GM19397 (cell line): Measurements from ENCODE around the gene HOOK2.

Experiments
- ATAC-seq: cut with Tn5 transposase; IDR thresholded peaks from one replicate; pipeline ENCODE4 v1.9.1; 2021; ENCODE audit warnings: mild to moderate bottlenecking, moderate library complexity; ENCODE audit not compliant: unreplicated experiment

The HOOK2 gene

DNA sequence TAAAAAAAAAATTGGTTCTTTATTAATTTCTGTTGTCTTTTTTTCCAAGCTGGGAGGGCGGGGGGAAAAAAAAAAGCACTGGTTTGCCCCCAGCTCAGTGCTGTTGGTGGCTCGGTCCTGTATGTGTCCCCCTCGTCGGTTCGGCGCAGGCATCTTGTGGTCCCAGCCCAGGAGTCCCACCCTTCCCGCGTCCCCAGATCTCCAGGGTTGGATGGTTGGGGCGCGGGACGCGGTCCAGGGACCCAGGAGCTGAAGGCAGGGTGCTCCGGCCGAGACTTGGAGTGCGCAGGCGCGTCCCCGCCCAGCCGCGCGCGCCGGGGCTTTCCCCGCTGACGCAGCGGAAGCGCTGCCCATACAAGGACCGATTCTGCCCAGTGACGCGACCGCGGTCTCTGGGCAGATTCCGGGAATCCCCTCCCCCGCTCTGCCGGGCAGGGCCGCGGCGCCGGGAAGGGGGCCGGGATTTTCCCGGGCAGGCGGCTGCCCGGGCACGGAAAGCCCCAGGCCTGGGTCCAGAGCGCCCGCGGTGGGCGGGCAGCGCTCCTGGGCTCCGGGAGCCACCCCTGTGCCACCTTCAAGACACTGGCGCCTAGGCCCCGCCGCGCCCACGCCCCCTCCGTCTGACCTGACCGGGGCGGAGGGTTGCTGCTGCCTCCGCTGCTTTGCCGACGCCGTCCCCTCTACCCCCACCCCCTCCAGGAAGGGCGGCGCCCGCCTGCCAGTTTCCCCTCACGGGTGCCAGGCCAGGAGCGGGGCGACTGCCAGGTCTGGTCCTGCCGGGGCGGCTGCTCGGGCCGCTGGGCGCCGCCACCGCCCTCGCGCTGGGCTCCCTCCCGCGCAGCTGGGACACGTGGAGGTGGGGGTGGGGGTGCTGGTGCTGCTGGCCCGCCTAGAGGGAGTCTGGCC is 18.2 kb upstream of the HOOK2 start:
- ATAC-seq = peak; percentile 31

- no peak for ATAC-seq
These were observed 17.5 kb upstream of the HOOK2 start for GRCh38 chr19:12792853-12793289.

GRCh38 chr19:12792051-12792852 is 16.9 kb upstream of the HOOK2 start:
- no peak for ATAC-seq

DNA sequence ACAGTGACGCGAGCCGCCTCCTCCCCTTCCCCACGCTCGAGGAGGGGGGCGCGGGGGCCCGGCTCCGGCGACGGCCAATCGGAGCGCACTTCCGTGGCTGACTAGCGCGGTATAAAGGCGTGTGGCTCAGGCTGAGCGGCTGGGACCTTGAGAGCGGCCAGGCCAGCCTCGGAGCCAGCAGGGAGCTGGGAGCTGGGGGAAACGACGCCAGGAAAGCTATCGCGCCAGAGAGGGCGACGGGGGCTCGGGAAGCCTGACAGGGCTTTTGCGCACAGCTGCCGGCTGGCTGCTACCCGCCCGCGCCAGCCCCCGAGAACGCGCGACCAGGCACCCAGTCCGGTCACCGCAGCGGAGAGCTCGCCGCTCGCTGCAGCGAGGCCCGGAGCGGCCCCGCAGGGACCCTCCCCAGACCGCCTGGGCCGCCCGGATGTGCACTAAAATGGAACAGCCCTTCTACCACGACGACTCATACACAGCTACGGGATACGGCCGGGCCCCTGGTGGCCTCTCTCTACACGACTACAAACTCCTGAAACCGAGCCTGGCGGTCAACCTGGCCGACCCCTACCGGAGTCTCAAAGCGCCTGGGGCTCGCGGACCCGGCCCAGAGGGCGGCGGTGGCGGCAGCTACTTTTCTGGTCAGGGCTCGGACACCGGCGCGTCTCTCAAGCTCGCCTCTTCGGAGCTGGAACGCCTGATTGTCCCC is 16.1 kb upstream of the HOOK2 start, which contains the start of gene JUNB:
JUNB (plus strand) TSS at position 142 of the 706 bp plus-strand sequence; CDS start at position 428, 286 bp downstream.
- peak; percentile 35 for ATAC-seq

GRCh38 chr19:12790628-12791344 is 15.4 kb upstream of the HOOK2 start:
- ATAC-seq = no peak

- ATAC-seq = peak; percentile 31
These were observed 14.7 kb upstream of the HOOK2 start for GRCh38 chr19:12789904-12790619.

GRCh38 chr19:12789098-12789903 is 13.9 kb upstream of the HOOK2 start:
- ATAC-seq = no peak

GRCh38 chr19:12788682-12789097 is 13.3 kb upstream of the HOOK2 start:
- ATAC-seq = no peak

GRCh38 chr19:12788042-12788681 is 12.8 kb upstream of the HOOK2 start:
- ATAC-seq = no peak

- no peak for ATAC-seq
These were observed 12.1 kb upstream of the HOOK2 start for GRCh38 chr19:12787458-12787857.

GRCh38 chr19:12786952-12787351 is 11.6 kb upstream of the HOOK2 start:
- ATAC-seq = no peak

DNA sequence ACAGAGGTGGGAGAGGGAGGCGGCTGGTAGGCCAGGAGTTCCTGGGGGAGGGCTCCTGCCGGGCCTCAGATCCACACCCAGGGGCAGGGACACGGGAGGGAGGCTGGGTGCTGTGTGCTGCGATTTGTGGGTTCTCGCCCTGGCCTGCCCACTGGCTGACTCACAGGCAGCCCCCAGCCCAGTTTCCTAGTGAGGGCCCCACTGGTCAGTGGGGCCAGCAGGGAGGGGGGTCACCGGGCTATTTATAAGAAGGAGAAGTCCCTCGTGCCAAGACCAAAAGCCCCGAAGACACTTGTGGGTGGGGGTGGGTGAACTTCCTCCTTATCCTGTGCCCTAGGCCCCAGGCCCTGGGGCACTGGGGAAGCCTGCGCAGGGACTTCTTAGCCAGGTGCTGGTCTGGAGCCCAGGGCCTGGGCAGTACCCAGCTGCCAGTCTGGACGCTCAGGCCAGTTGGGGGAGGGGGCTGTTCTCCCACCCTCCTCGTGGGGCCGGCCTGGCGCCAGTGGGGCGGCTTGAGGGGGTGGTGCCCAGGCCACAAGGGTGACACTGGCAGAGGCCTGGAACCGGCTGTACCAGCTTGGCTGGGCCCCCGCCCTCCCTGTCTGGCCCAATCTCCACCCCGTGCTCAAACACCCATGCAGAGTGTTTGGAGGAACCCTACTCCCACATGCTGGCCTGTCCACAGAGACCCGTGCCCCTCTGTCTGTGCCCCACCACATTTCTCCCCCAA is 11.0 kb upstream of the HOOK2 start:
- no peak for ATAC-seq

- no peak for ATAC-seq
These were observed 10.2 kb upstream of the HOOK2 start for GRCh38 chr19:12785431-12786031.

DNA sequence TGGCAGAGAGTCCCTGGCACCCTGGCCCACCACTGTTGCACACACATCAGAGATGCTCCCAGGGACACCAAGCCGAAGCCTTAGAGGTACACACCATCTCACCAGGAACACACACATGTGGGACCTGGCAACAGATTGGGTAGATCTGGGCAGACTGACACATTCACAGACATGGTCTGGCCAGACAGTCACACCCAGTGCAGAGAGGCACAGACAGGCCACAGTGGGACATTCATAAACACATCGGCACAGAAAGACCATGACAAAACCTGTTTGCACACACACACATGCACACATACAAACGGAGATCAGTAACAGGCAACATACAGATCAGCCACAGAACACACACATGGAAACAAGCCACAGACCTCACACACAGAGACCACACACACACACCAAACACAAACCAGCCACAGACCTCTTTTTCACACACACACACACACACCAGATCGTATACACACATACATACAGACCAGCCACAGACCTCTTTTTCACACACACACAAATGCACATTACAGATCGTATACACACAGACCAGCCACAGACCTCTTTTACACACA is 9.6 kb upstream of the HOOK2 start:
- no peak for ATAC-seq

DNA sequence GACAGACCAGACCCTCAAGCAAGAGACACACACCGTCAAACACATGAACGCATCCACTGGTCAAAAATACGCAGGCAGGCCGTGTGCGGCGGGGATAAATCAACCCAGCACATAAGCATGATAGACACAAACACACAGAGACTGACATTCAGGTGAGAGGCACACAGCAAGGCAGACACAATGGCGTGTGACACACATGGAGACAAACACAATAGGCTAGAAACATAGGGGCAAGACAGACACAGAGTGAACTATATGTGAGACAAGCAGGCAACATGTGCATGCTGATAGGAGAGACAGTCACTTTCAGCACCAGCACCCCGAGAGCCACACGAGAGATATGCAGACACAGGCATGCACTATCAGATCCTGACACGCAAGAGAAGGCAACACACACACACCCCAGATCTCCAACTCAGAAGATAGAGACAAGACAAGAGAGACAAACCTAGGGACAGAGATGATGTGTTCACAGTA is 9.1 kb upstream of the HOOK2 start:
- ATAC-seq = no peak

GRCh38 chr19:12783849-12784393 is 8.6 kb upstream of the HOOK2 start:
- ATAC-seq = no peak
